NCI-H524 (cell line): ENCODE measurements around the gene NLGN2.

Experiments
- DNase-seq, 2 experiments: peaks; one replicate each; lab custom pipeline; 2025; lab: John Stamatoyannopoulos, UW

The NLGN2 gene

GRCh38 chr17:7437950-7438614 lies 30.4 kb downstream of the NLGN2 start:
- no peak for DNase-seq

GRCh38 chr17:7438656-7439460 lies 31.2 kb downstream of the NLGN2 start:
- DNase-seq: no peak

DNA sequence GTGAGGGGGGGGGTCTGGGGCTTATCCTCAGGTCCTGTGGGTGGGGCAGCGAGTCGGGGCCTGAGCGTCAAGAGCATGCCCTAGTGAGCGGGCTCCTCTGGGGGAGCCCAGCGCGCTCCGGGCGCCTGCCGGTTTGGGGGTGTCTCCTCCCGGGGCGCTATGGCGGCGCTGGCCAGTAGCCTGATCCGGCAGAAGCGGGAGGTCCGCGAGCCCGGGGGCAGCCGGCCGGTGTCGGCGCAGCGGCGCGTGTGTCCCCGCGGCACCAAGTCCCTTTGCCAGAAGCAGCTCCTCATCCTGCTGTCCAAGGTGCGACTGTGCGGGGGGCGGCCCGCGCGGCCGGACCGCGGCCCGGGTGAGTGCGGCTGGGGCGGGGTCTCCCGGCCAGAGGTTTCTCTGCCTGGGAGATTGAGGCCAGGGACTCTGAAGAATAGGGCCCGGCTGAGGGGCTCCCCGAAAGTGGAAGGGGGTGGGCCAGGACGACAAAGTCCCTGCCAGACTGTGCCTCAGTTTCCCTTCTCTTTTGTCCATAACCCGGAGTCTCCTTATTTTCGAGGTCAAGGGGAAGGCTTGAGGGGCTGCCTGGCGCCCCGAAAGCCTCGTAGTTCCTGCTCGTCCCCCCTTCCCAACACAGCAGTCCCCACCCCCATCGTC lies 31.9 kb downstream of the NLGN2 start, which contains the start of gene FGF11:
Gene FGF11 (plus strand): TSS at position 51 of the 651 bp plus-strand sequence. CDS start 109 bp downstream, at position 160.
- no peak for DNase-seq

DNA sequence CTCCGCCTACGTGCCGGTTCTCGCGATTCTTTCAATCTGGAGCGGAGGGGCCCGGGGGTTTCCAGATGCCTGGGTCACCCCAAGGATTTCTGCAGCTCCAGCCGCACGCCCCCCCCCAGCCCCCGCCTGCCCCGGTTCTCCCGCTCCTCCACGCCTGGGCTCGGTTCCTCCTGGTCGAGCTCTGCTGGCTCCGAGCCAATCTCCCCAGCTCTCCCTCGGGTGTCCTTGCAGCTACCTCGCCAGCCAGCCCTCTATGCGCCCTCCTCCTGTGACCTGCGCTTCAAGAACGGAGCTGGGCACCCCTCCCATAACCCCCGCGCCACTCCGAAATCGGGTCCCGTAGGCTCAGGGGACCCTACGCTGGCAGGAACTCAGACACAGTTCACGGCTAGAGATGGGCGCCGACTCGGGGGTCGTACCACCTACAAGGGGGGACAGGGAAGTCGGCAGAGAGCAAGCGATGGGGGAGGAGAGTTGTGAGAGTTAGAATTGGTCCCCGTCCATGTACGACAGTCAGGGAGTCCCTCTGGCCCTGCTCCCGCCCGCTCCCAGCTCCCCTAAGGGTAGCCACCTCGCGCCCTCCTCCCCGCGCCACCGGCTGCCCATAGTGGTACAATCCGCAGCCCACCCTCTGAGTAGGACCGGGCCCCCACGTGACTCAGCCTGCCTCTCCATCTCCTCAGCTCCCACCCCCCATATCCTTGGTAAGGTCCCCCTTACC lies 32.6 kb downstream of the NLGN2 start:
- DNase-seq: peak in 1 of 2 experiments; percentile 37

- peak in 1 of 2 experiments; percentile 35 for DNase-seq
These were observed 33.2 kb downstream of the NLGN2 start for GRCh38 chr17:7440834-7441195.

- DNase-seq: no peak
These were observed 33.6 kb downstream of the NLGN2 start for GRCh38 chr17:7441266-7441665.

- DNase-seq: no peak
These were observed 34.5 kb downstream of the NLGN2 start for GRCh38 chr17:7442142-7442541.

DNA sequence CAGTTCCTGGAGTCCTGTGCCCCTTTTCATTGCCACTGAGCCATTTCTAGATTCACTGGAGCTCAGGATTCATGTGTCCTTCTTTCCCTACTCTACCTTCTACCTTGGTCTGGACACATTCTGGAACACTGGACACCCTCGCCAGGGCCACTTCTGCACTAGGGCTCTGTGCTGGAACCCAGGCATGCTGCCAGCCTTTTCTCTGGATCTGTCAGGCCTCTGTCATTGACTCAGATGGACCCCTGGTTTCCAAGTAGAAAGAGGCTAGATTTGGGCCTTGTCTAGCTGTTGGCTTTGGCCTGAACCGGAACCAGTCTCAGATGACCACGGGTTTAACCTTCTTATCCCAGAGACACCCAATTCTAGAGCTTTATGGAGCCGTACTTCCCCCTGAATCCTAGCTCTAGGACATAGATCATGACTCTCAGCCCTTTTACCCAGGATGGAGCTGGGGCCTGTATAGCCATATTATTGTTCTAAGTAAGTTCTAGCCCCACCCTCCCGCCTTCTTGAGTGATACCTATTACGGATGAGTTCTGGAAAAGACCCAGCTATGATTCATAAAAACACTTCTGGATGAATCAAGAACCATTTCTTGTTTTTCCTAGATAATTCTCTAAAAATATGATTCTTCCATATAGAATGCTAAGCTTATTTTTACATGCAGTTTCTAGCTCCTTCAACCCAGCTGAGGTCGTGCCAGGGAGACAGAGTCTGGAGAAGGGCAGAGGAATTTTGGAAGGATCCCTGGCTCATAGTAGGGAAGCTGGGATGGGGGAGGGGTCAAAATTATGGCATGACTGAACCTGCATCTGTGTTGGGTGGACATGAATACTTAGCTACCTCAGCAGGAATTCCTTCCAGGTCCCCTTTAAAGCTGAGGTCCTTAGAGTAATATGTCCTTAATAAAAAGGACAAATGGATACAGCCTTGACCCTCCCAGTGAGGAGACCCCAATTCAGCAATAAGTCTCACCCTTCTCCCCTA lies 36.1 kb downstream of the NLGN2 start:
- no peak for DNase-seq

DNA sequence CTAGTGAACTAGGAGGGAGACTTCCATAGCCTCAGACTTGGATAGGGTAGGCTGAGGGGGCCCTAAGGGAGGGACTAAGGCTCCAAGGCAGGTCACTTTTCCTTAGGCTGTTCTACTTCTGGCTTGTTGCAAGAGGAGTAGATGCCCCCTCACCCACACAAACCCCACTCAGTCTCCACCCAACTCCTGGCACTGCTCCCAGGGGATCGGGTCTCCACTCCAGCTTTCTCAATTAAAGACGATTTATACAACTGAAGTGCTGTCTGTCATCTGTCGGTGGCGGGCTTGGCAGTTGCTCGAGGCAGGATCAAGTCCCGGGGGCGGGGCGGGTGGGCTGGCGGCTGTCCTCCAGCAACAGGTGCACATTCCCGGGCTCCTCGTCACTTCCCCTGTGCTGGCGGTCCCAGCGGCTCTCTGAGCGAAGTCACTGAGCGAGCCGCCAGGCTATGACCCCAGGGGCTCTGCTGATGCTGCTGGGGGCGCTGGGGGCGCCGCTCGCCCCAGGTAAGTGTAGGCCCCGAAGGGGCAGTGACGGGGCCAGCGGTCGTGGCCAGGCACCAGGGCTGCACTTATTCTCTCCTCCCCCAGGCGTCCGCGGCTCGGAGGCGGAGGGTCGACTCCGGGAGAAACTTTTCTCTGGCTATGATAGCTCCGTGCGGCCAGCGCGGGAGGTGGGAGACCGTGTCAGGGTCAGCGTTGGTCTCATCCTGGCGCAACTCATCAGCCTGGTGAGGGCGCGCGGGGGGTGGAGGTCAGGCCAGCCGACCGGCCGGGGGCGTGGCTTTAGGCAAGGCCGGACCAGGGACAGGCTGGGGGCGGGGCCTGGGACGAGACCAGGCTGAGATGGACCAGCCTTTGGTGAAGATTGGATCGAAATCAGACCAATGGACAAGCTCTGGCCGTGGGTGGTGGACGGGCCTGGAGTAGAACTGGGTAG lies 37.3 kb downstream of the NLGN2 start, which contains the start of gene CHRNB1:
Gene CHRNB1 (plus strand): TSS at position 380 of the 937 bp plus-strand sequence. CDS start 67 bp downstream, at position 447.
- peak; percentile 72 to 85 for DNase-seq

GRCh38 chr17:7445619-7445968 lies 37.9 kb downstream of the NLGN2 start:
- DNase-seq: no peak

GRCh38 chr17:7448461-7448860 lies 40.8 kb downstream of the NLGN2 start:
- no peak for DNase-seq

GRCh38 chr17:7459961-7460545 lies 52.4 kb downstream of the NLGN2 start:
- no peak for DNase-seq

DNA sequence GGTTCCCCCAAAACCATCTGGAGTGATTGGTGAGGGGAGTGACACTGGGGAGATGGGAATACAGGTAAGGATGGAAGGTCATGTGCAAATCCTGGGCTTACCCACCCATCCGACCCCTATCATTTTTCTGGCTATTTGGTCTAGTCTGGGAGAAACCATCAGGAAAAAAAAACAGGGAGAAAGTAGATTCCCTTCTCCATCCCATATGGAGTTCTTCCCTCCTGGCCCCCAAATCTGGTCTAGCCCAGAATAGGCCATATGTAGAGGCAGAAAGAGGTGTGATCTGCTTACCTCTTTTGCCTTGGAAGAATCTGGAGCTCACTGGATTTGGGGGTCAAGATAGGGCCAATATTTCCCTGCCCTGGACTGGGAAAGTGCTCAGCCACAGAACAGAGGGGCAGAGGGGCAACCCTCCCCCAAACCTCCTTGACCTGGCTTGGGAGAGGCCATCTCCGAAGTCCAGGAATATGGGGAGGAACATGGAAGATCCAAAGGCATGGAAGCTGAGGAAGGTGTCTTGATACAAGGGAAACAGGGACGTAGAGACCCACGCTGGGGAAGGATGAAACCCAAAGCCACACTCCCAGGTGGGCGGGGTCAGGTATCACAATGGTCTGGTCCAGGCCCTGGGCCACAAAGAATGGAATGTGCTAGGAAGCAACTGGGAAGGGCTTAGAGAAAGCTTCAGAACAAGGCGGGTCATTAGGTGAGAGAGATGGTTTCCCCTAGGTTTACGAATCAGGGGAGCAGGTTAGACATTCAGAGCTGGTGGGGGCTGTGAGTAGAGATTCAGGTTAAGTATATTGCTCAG lies 53.4 kb downstream of the NLGN2 start:
- no peak for DNase-seq

DNA sequence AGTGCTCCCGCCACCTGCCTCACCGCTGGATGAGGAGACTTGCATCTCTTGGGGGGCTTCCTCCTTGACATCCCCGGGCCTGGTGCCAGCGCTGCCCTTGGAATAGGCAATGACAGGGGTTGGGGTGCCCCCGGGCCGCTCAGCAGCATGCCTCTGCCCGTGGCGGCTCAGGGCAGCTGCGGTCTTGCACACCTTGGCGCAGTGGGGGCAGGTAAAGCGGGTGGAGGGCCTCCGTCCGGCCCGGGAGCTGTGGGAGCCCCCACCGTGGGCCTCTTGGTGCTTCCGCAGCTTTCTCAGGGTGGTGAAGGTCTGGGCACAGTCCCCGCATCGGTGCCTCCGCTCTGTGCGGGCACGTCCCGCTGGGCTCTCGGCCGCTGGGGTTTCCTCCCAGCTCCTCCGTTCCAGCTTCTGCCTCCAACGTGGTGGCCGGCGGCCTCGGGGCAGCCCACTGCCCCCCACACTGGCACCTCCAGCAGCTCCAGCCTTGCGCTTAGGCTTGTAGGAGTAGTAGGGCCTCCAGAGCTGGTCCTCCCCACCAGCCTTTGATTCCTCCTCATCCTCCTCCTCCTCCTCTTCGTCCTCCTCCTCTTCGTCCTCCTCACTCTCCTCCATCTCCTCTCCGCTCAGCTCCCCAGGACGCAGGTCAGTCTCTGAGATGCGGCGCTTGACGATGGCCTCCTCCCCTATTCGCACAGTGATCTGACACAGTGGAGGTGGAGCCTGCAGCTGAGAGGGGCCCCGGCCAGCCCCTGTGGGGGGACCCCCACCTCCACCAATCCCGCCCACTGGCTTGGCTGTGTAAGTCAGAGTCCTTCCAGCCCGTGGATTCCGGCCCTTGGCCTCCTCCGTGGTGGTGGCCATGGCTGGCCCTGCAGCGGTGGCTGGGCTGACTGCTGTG lies 55.1 kb downstream of the NLGN2 start:
- no peak for DNase-seq

DNA sequence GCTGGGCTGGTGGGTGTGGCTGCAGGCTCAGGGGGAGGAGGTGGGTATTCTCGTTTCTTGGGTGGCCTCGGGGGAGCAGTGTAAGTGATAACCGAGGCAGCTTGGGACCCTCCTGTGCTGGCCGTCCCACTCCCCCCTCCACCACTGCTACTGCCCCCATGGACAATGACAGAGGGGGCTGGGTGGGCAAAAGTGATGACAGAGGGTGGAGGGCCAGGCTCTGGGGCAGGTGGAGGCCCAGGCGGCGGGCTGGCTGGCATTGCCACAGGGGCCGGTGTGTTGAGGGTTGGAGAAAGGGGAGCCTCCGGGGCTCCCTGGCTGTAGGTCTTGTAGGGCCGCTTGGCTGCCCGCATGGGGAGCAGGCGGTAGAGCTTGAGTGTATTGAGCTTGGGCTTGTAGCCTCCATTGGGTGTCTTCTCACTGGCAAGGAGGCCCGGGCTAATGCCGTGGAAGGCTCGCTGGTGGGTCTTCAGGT lies 55.8 kb downstream of the NLGN2 start:
- no peak for DNase-seq

DNA sequence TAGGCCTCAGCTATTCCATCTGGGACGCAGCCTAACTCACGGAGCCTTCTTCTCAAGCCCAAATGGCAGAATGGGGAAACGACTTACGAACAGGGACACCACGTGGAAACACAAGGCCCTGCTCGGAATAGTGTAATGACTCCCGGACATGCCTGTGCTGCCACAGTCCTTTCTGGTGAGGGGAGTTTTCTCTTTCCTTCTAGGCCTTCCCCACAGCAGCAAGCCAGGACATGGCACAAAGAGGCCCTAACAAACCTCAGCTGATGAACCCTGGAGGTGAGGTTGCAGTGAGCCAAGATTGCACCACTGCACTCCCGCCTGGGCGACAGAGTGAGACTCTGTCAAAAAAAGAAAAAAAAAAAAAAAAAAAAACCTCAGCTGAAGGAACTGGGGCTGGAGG lies 56.4 kb downstream of the NLGN2 start:
- no peak for DNase-seq

DNA sequence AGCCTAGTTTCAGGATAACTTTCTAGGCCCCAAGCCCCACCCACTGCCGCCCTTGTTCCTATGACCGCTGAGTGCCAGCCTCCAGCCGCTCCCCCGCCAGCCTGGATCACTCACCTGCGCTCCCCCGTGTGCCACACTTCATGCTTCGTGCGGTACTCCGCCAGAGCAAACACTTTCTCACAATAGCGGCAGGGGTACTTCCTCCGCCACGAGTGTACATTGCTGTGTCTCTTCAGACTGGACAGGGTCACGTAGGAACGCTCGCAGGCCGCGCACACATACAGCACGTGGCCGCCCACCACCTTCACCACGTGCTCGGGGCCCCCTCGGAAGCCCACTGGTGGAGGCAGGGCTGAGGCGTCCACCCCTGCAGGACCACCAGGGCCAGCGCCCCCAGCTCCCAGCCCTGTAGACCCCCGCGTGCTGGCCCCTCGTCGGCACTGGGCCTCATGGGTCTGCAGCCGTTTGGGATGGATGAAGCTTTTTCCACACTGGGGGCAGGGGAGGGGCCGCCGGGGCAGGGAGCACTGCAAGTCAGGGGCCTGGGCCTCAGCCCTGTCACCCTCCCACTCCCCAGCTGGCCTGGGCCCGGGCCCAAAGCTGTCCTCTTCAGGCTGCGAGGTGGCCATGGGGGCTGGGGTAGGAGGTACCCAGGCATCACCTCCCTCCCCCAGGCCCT lies 58.1 kb downstream of the NLGN2 start:
- no peak for DNase-seq
